IMR-90 (cell line): ENCODE results near the gene PTPRN2. TPM values are rescaled to one million over a fixed set of nuclear protein-coding genes. Genes with fewer than 3 reads are reported as not detected.

Source experiments
- ATAC-seq: fragments of 200-7000 bp; cut with Tn5 transposase; 2 replicates; pipeline ENCODE4 v1.9.1; 2020; ENCODE audit warnings: low read depth, mild to moderate bottlenecking, moderate library complexity
- BruUV-seq: library from RNA; stranded (reverse); fragments of 400-500 nt; replicated peaks from 2 replicates; lab custom pipeline; 2021; lab: Mats Ljungman, UMichigan
- CTCF ChIA-PET: fragments of 300-600 bp; formaldehyde crosslinking; extraction: SDS; loops from one replicate; lab custom pipeline; 2021; ENCODE audit warnings: antibody characterized with exemption; lab: Yijun Ruan, JAX
- POLR2A ChIA-PET: fragments of 300-600 bp; sonication (Branson Sonifier 250); formaldehyde crosslinking; loops from one replicate; lab custom pipeline; 2022; ENCODE audit warnings: antibody characterized with exemption; ENCODE audit not compliant: unreplicated experiment; lab: Charles Lee
- DNase-seq: peaks from one replicate; pipeline ENCODE4 v3.0.0; 2013
- H2AFZ ChIP-seq: replicated peaks from 2 replicates; pipeline ENCODE3; 2013; ENCODE audit warnings: low read length, mild to moderate bottlenecking; ENCODE audit not compliant: poor library complexity
- H2AK5ac ChIP-seq: 2 replicates; pipeline ENCODE4 v1.6.1; 2013; ENCODE audit warnings: low read depth, low read length, inconsistent platforms
- H2AK9ac ChIP-seq: replicated peaks from 2 replicates; pipeline ENCODE3; 2013; ENCODE audit warnings: mild to moderate bottlenecking, low read depth, low read length, moderate library complexity; ENCODE audit not compliant: poor library complexity
- H2BK120ac ChIP-seq: 2 replicates; pipeline ENCODE4 v1.6.1; 2013; ENCODE audit warnings: low read depth, low read length, inconsistent platforms
- H2BK15ac ChIP-seq: 3 replicates; pipeline ENCODE4 v1.6.1; 2013; ENCODE audit warnings: low read depth, low read length, inconsistent platforms
- H2BK20ac ChIP-seq: 2 replicates; pipeline ENCODE4 v1.6.1; 2013; ENCODE audit warnings: low read depth, mild to moderate bottlenecking, inconsistent platforms, low read length, moderate library complexity
- H2BK5ac ChIP-seq: 2 replicates; pipeline ENCODE4 v1.6.1; 2013; ENCODE audit warnings: mild to moderate bottlenecking, low read depth, low read length, inconsistent platforms; ENCODE audit not compliant: poor library complexity, severe bottlenecking
- H3K14ac ChIP-seq: replicated peaks from 2 replicates; pipeline ENCODE4 v1.6.1; 2013; ENCODE audit warnings: low read depth, low read length, inconsistent platforms
- H3K18ac ChIP-seq: 2 replicates; pipeline ENCODE4 v1.6.1; 2013; ENCODE audit warnings: low read depth, low read length, control low read depth
- H3K23ac ChIP-seq: 2 replicates; pipeline ENCODE4 v1.6.1; 2013; ENCODE audit warnings: low read depth, low read length, inconsistent platforms
- H3K27ac ChIP-seq: 2 replicates; pipeline ENCODE4 v1.5.1; 2013; ENCODE audit warnings: mild to moderate bottlenecking, control low read depth, low read length; ENCODE audit not compliant: insufficient read depth
- H3K27me3 ChIP-seq: 2 replicates; pipeline ENCODE4 v1.6.1; 2013; ENCODE audit warnings: low read length; ENCODE audit not compliant: control insufficient read depth, insufficient read depth
- H3K36me3 ChIP-seq: 2 replicates; pipeline ENCODE4 v1.6.1; 2013; ENCODE audit warnings: low read length, mixed read lengths; ENCODE audit not compliant: control insufficient read depth, insufficient read depth
- H3K4ac ChIP-seq: 2 replicates; pipeline ENCODE4 v1.6.1; 2013; ENCODE audit warnings: low read depth, low read length, inconsistent platforms
- H3K4me1 ChIP-seq: 2 replicates; pipeline ENCODE4 v1.6.1; 2013; ENCODE audit warnings: low read length, mixed read lengths; ENCODE audit not compliant: control insufficient read depth, insufficient read depth
- H3K4me2 ChIP-seq: 2 replicates; pipeline ENCODE4 v1.6.1; 2013; ENCODE audit warnings: low read depth, mild to moderate bottlenecking, control low read depth, low read length, moderate library complexity
- H3K4me3 ChIP-seq: 2 replicates; pipeline ENCODE4 v1.5.1; 2013; ENCODE audit warnings: low read depth, mild to moderate bottlenecking, control low read depth, low read length, moderate library complexity; ENCODE audit not compliant: insufficient read depth
- H3K56ac ChIP-seq: 2 replicates; pipeline ENCODE4 v1.6.1; 2013; ENCODE audit warnings: low read length, inconsistent platforms; ENCODE audit not compliant: insufficient read depth; ENCODE audit errors: extremely low read depth
- H3K79me1 ChIP-seq, 2 experiments: 2 replicates each; pipeline ENCODE4 v1.6.1; 2013; ENCODE audit warnings: low read length in 2 of 2, inconsistent platforms in 1 of 2, low read depth in 1 of 2
- H3K9ac ChIP-seq: 2 replicates; pipeline ENCODE4 v1.6.1; 2013; ENCODE audit warnings: low read depth, low read length, control low read depth
- H3K9me1 ChIP-seq: 2 replicates; pipeline ENCODE4 v1.6.1; 2013; ENCODE audit warnings: low read length, inconsistent platforms; ENCODE audit not compliant: insufficient read depth
- H3K9me3 ChIP-seq: 2 replicates; pipeline ENCODE4 v1.6.1; 2013; ENCODE audit warnings: low read length; ENCODE audit not compliant: control insufficient read depth, insufficient read depth
- H4K20me1 ChIP-seq: 2 replicates; pipeline ENCODE4 v1.6.1; 2013; ENCODE audit warnings: low read length, inconsistent platforms; ENCODE audit not compliant: insufficient read depth
- H4K5ac ChIP-seq: 2 replicates; pipeline ENCODE4 v1.6.1; 2013; ENCODE audit warnings: mild to moderate bottlenecking, low read depth, low read length, control low read depth
- H4K8ac ChIP-seq, 2 experiments: 2 replicates each; pipeline ENCODE4 v1.6.1; 2013; ENCODE audit warnings: low read depth in 2 of 2, low read length in 2 of 2, control low read depth in 1 of 2, inconsistent platforms in 1 of 2
- H4K91ac ChIP-seq: 2 replicates; pipeline ENCODE4 v1.6.1; 2013; ENCODE audit warnings: low read depth, low read length, inconsistent platforms; ENCODE audit not compliant: insufficient read depth
- BHLHE40 ChIP-seq: fragments of 150-350 bp; IDR thresholded peaks from 2 replicates; pipeline ENCODE4 v1.6.1; 2016; ENCODE audit warnings: mild to moderate bottlenecking, low read depth, low read length
- ELK1 ChIP-seq: fragments of 150-350 bp; IDR thresholded peaks from 2 replicates; pipeline ENCODE4 v1.6.1; 2016; ENCODE audit warnings: low read depth, mild to moderate bottlenecking, low read length, moderate library complexity, borderline replicate concordance
- MAZ ChIP-seq: IDR thresholded peaks from 2 replicates; pipeline ENCODE4 v1.6.1; 2012; ENCODE audit warnings: low read depth, mild to moderate bottlenecking, low read length, improper control_type of control experiment, moderate library complexity, borderline replicate concordance
- POLR2A ChIP-seq: IDR thresholded peaks from 2 replicates; pipeline ENCODE4 v1.6.1; 2012; ENCODE audit warnings: mild to moderate bottlenecking, low read depth, low read length
- RAD21 ChIP-seq: IDR thresholded peaks from 2 replicates; pipeline ENCODE4 v1.6.1; 2012; ENCODE audit warnings: low read length, improper control_type of control experiment
- RFX5 ChIP-seq: IDR thresholded peaks from 2 replicates; pipeline ENCODE4 v1.8.0; 2012; ENCODE audit warnings: low read depth, mild to moderate bottlenecking, low read length, moderate library complexity
- SMC3 ChIP-seq: fragments of 150-350 bp; IDR thresholded peaks from 2 replicates; pipeline ENCODE4 v1.6.1; 2016; ENCODE audit warnings: low read depth, mild to moderate bottlenecking, antibody characterized with exemption, low read length, moderate library complexity
- USF2 ChIP-seq: fragments of 150-350 bp; IDR thresholded peaks from 2 replicates; pipeline ENCODE4 v1.6.1; 2017; ENCODE audit warnings: mild to moderate bottlenecking, antibody characterized with exemption, low read length, low read depth
- WGBS, 2 experiments: methylation state at CpG; one replicate each; pipeline versions ENCODE4 v1.1.5 to v1.1.7; 2013; ENCODE audit warnings: missing lambda C conversion rate in 2 of 2; ENCODE audit not compliant: insufficient read length in 1 of 2; ENCODE audit errors: extremely low coverage in 2 of 2; 5-methylcytosine and 5-hydroxymethylcytosine counted together
- dilution Hi-C: fragments of 300-500 bp; cut with HindIII; formaldehyde crosslinking; loops from one replicate; pipeline ENCODE4 v1.14.3; 2018; ENCODE audit warnings: low sequenced_read_pairs; ENCODE audit not compliant: unreplicated experiment
- in situ Hi-C: fragments of 300-500 bp; cut with MboI; formaldehyde crosslinking; loops from 3 replicates; pipeline ENCODE4 v1.14.3; 2019; ENCODE audit warnings: low sequenced_read_pairs, inconsistent platforms, mixed read lengths
- intact Hi-C: fragments of 100-400 bp; cut with micrococcal nuclease; formaldehyde crosslinking; loops from 2 replicates; pipeline ENCODE4 v1.10.0; 2022
- polyA plus RNA-seq, 3 experiments: library from polyadenylated mRNA; depleted of rRNA; stranded (reverse); fragments of >200 nt; gene quantifications; 2 replicates each; pipeline ENCODE4 v1.2.3, GENCODE V29; 2012; ENCODE audit warnings: low replicate concordance in 1 of 3
- total RNA-seq: library from RNA; depleted of rRNA; stranded (reverse); fragments of >200 nt; gene quantifications from 2 replicates; pipeline ENCODE4 v1.2.3, GENCODE V29; 2012

The PTPRN2 gene
- total and polyA plus RNA-seq, 2 of the 4 experiments (the other 2 are of a cell fraction) = 0.03 TPM; not detected in 1

DNA sequence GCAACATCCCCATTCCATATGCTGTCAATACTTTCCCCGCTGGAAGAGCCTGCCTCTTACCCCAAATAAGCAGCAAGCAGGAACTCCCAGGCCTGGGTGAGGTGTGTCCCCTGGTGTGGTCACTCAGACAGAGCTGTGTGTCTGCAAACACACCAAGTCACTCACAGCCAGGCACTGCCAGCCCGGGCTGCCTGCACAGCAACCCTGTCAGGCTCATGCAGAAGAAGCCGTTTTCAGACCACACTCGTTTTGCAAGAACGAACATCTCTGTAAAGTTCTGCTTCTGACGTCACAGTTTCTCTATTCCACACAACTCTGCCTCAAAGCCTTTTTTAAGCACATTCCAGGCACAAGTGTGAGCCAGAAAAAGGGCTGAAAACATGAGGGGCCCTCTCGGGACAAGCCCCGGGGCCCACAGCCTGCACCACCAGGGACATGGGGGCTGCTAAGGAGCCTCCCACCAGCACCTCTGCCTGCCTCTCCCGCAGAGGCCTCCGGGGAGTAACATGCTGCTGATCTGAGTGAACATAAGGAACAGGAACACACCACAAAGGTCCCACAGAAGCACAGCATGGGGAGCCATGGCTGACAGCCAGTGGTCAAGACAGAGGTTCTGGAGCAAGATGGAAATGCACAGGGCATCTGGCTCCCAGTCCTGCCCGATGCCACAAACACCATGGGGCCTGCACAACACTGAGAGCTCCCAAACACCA is 11.4 kb downstream of the PTPRN2 start:
- 37% methylated on average over 8 of the region's 11 CpGs; no CpG with 5 or more reads in 1 of the 2 experiments for WGBS, 2 experiments
- Histone ChIP-seq H2BK20ac (no peak overlapping the region), H3K23ac (no peak overlapping the region), H2BK5ac (no peak overlapping the region), H3K4me2 (no peak overlapping the region), H4K5ac (no peak overlapping the region), H3K4ac (no peak overlapping the region), H4K91ac (no peak overlapping the region), H3K9me3 (peaks cover 5% of the 10 kb centered on the region), H3K9me1 (no peaks in the 10 kb centered on the region), H3K27me3 (no peaks in the 10 kb centered on the region), H4K20me1 (no peaks in the 10 kb centered on the region), H3K36me3 (no peaks in the 10 kb centered on the region), H3K79me1 (no peaks in the 10 kb centered on the region), H2BK120ac (no peak overlapping the region), H2AK9ac (no peak overlapping the region), H2AK5ac (no peak overlapping the region), H3K27ac (no peak overlapping the region), H3K18ac (no peak overlapping the region), H2AFZ (no peak overlapping the region), H3K14ac (no peak overlapping the region), H3K56ac (no peak overlapping the region), H3K4me1 (no peaks in the 10 kb centered on the region), H3K9ac (no peak overlapping the region), H3K4me3 (no peak overlapping the region), H4K8ac (no peak overlapping the region), H2BK15ac (no peak overlapping the region)
- no peak for DNase-seq
- no TSS peak for BruUV-seq
- POLR2A ChIA-PET = no interaction called here
- CTCF ChIA-PET = no interaction called here
- TF ChIP-seq RAD21 (no peak), MAZ (no peak), ELK1 (no peak), USF2 (no peak), POLR2A (no peak), BHLHE40 (no peak), SMC3 (no peak), RFX5 (no peak)
- no peak for ATAC-seq
- intact Hi-C loops (no loop called here), in situ Hi-C loops (no loop called here), dilution Hi-C loops (no loop called here)
